SU-DHL-6 (cell line): ENCODE results near the gene COQ10B.

ENCODE experiments used
- H2AFZ ChIP-seq: fragments of 200-600 bp; sonication (generic); 2 replicates; pipeline ENCODE4 v1.6.1; 2014; ENCODE audit warnings: low read depth, mild to moderate bottlenecking, moderate library complexity, mixed read lengths, antibody characterized with exemption, low read length; ENCODE audit not compliant: severe bottlenecking
- H3F3A ChIP-seq: fragments of 200-600 bp; shearing (Covaris generic); 2 replicates; pipeline ENCODE4 v1.6.0; 2016; ENCODE audit warnings: antibody characterized with exemption, mild to moderate bottlenecking; ENCODE audit not compliant: insufficient read depth
- H3K27ac ChIP-seq: fragments of 200-600 bp; sonication (generic); 2 replicates; pipeline ENCODE4 v1.5.1; 2016; ENCODE audit warnings: low read depth, mild to moderate bottlenecking, low read length, moderate library complexity, mixed read lengths
- H3K27me3 ChIP-seq: fragments of 200-600 bp; sonication (generic), shearing (Covaris generic); 2 replicates; pipeline ENCODE4 v1.6.0; 2014; ENCODE audit warnings: mild to moderate bottlenecking, low read length
- H3K36me3 ChIP-seq: fragments of 200-600 bp; sonication (generic); 2 replicates; pipeline ENCODE4 v1.6.1; 2014; ENCODE audit warnings: mild to moderate bottlenecking, low read length, mixed read lengths
- H3K4me2 ChIP-seq: fragments of 300-600, 200-600 bp; shearing (Covaris generic), sonication (generic); 2 replicates; pipeline ENCODE4 v1.6.0; 2014; ENCODE audit warnings: low read length, low read depth, mild to moderate bottlenecking; ENCODE audit not compliant: poor library complexity, severe bottlenecking
- H3K4me3 ChIP-seq: fragments of 200-600 bp; sonication (generic); 2 replicates; pipeline ENCODE4 v1.5.1; 2014; ENCODE audit warnings: antibody characterized with exemption, low read length, mild to moderate bottlenecking, mixed read lengths; ENCODE audit not compliant: insufficient read depth, poor library complexity, severe bottlenecking
- H3K79me2 ChIP-seq: fragments of 200-600 bp; sonication (generic); 2 replicates; pipeline ENCODE4 v1.6.1; 2014; ENCODE audit warnings: mild to moderate bottlenecking, low read length, moderate library complexity; ENCODE audit not compliant: insufficient read depth
- H3K9ac ChIP-seq: fragments of 200-600 bp; sonication (generic); 2 replicates; pipeline ENCODE4 v1.7.0; 2014; ENCODE audit warnings: mild to moderate bottlenecking, low read length
- H3K9me2 ChIP-seq: fragments of 200-600 bp; sonication (generic); replicated peaks from 2 replicates; pipeline ENCODE4 v1.6.1; 2014; ENCODE audit warnings: low read length; ENCODE audit not compliant: insufficient read depth
- H3K9me3 ChIP-seq: fragments of 200-600 bp; sonication (generic); 2 replicates; pipeline ENCODE4 v1.6.1; 2014; ENCODE audit warnings: low read length, mixed read lengths; ENCODE audit not compliant: insufficient read depth
- H4K20me1 ChIP-seq: fragments of 200-600 bp; sonication (generic); 2 replicates; pipeline ENCODE4 v1.6.1; 2014; ENCODE audit warnings: low read depth, mild to moderate bottlenecking, antibody characterized with exemption, low read length, moderate library complexity, mixed read lengths
- EZH2phosphoT487 ChIP-seq: fragments of 200-600 bp; sonication (generic), shearing (Covaris generic); conservative IDR thresholded peaks from 2 replicates; pipeline ENCODE4 v1.6.1; 2018; ENCODE audit warnings: mild to moderate bottlenecking, antibody characterized with exemption, low read length, moderate library complexity, mixed read lengths
- TF ChIP-seq, protein P1 (sequence below): fragments of 200-600 bp; sonication (generic); IDR thresholded peaks from one replicate; pipeline ENCODE4 v1.5.1; 2017; ENCODE audit warnings: antibody characterized with exemption, mild to moderate bottlenecking, low read length, moderate library complexity; ENCODE audit not compliant: insufficient read depth, poor library complexity, severe bottlenecking

The COQ10B gene

GRCh38 chr2:197499594-197500502 is 46.5 kb downstream of the COQ10B start, which contains the start of the genes HSPD1 and HSPE1:
Gene HSPD1 (minus strand): TSS chr2:197499840. CDS start chr2:197498848, 992 bp downstream.
Gene HSPE1 (plus strand): TSS chr2:197500379. CDS start chr2:197500437, 58 bp downstream.
- TF ChIP-seq, protein P1, sequence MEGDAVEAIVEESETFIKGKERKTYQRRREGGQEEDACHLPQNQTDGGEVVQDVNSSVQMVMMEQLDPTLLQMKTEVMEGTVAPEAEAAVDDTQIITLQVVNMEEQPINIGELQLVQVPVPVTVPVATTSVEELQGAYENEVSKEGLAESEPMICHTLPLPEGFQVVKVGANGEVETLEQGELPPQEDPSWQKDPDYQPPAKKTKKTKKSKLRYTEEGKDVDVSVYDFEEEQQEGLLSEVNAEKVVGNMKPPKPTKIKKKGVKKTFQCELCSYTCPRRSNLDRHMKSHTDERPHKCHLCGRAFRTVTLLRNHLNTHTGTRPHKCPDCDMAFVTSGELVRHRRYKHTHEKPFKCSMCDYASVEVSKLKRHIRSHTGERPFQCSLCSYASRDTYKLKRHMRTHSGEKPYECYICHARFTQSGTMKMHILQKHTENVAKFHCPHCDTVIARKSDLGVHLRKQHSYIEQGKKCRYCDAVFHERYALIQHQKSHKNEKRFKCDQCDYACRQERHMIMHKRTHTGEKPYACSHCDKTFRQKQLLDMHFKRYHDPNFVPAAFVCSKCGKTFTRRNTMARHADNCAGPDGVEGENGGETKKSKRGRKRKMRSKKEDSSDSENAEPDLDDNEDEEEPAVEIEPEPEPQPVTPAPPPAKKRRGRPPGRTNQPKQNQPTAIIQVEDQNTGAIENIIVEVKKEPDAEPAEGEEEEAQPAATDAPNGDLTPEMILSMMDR: no peak
- Histone ChIP-seq H3K9me3 (no peaks in the 10 kb centered on the region), H3K79me2 (peaks cover 92% of the 10 kb centered on the region), H3K9me2 (no peaks in the 10 kb centered on the region), H3K27ac (peak within 1 kb of the TSS; percentile 92), H3K9ac (peak within 1 kb of the TSS; percentile 99), H3K36me3 (peaks cover 60% of the 10 kb centered on the region), H3K4me3 (peak within 1 kb of the TSS; percentile 91), H3K4me2 (peak within 1 kb of the TSS; percentile 86), H3K27me3 (no peaks in the 10 kb centered on the region), H3F3A (peaks cover 55% of the 10 kb centered on the region), H4K20me1 (peaks cover 34% of the 10 kb centered on the region), H2AFZ (no peak within 1 kb of the TSS)

- Histone ChIP-seq H3K9ac (peak overlapping the region; percentile 99), H4K20me1 (peaks cover 29% of the 10 kb centered on the region), H3K79me2 (peaks cover 84% of the 10 kb centered on the region), H3K27me3 (no peaks in the 10 kb centered on the region), H3K27ac (peak overlapping the region; percentile 92), H2AFZ (no peak overlapping the region), H3K36me3 (peaks cover 52% of the 10 kb centered on the region), H3K4me3 (peak overlapping the region; percentile 91), H3K9me3 (no peaks in the 10 kb centered on the region), H3K4me2 (peak overlapping the region; percentile 86), H3K9me2 (no peaks in the 10 kb centered on the region), H3F3A (peaks cover 49% of the 10 kb centered on the region)
- TF ChIP-seq EZH2phosphoT487: no peak
- TF ChIP-seq, protein P1: no peak
These were observed 47.3 kb downstream of the COQ10B start for GRCh38 chr2:197500503-197501131.

GRCh38 chr2:197502201-197502600 is 48.8 kb downstream of the COQ10B start:
- Histone ChIP-seq H3K79me2 (peaks cover 68% of the 10 kb centered on the region), H3K4me3 (peak overlapping the region; percentile 91), H2AFZ (no peak overlapping the region), H3K27ac (peak overlapping the region; percentile 92; the same call in 1 of the 2 replicates), H4K20me1 (peaks cover 14% of the 10 kb centered on the region), H3K36me3 (peaks cover 36% of the 10 kb centered on the region), H3K9ac (peak overlapping the region; percentile 99), H3K4me2 (peak overlapping the region; percentile 86), H3K9me3 (no peaks in the 10 kb centered on the region), H3F3A (peaks cover 48% of the 10 kb centered on the region), H3K27me3 (no peaks in the 10 kb centered on the region), H3K9me2 (no peaks in the 10 kb centered on the region)
- no peak for TF ChIP-seq EZH2phosphoT487
- TF ChIP-seq, protein P1: no peak
